ENCODE data around the gene LIPG.
"Not testable (repeated sequence)": the region's sequence is repeated elsewhere in the genome, so short reads cannot be mapped to it uniquely, and the experiment has no call there.

Gene LIPG

DNA sequence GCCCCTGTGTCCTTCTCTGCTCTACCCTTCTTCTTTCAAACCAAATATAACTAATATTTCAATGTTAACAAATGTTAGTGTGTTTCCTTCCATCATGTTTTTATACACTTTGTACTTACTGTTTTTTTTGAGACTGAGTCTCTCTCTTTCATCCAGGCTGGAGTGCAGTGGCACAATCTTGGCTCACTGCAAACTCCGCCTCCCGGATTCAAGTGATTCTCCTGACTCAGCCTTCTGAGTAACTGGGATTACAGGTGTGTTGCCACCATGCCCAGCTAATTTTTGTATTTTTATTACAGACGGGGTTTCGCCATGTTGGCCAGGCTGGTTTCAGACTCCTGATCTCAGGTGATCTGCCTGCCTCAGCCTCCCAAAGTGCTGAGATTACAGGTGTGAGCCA is 23.1 kb downstream of the LIPG start:
- H3K23ac ChIP-seq (ENCODE audit: low read depth, low read length, poor library complexity); H2BK5ac ChIP-seq (ENCODE audit: low read length); H3K4me1 ChIP-seq (ENCODE audit: control insufficient read depth in 2 of 2, insufficient read depth in 1 of 2, low read depth in 1 of 2, low read length in 2 of 2); H3K27ac ChIP-seq (replicated peaks; ENCODE audit: low read length); H2BK15ac ChIP-seq (ENCODE audit: low read length); H2BK12ac ChIP-seq (ENCODE audit: low read length); H3K4ac ChIP-seq (ENCODE audit: low read length); H3K4me2 ChIP-seq (ENCODE audit: insufficient read depth, low read length, poor library complexity, severe bottlenecking); H4K8ac ChIP-seq (ENCODE audit: low read depth, low read length); H3K4me3 ChIP-seq (ENCODE audit: low read length in 2 of 2); H2AFZ ChIP-seq (ENCODE audit: low read length); H3K79me1 ChIP-seq (ENCODE audit: low read depth, low read length); H3K9me3 ChIP-seq (replicated peaks in 1 of 2; ENCODE audit: control insufficient read depth in 2 of 2, insufficient read depth in 1 of 2, low read depth in 1 of 2, low read length in 2 of 2); DNase-seq (ENCODE audit: low spot score); H3K14ac ChIP-seq (ENCODE audit: low read length); H3K27me3 ChIP-seq (ENCODE audit: control insufficient read depth in 3 of 3, insufficient read depth in 3 of 3, low read depth in 1 of 3, low read length in 3 of 3); H4K91ac ChIP-seq (ENCODE audit: low read depth, low read length, poor library complexity); H2AK5ac ChIP-seq (ENCODE audit: low read depth, low read length); H3K9ac ChIP-seq (ENCODE audit: low read depth, low read length, poor library complexity); H3K18ac ChIP-seq (ENCODE audit: low read length); H2BK120ac ChIP-seq (ENCODE audit: low read depth, low read length): not testable (repeated sequence)
- no CpG with 5 or more reads among the region's 4 CpGs for whole genome bisulfite sequencing, 2 donors (ENCODE audit: extremely low coverage in 2 of 2, insufficient read length in 2 of 2, insufficient replicate concordance in 1 of 2)
- peaks cover 35 to 100% of the 10 kb centered on the region in 2 donors for H3K36me3 ChIP-seq (replicated peaks in 1 of 2; ENCODE audit: control insufficient read depth in 2 of 2, insufficient read depth in 2 of 2, low read length in 2 of 2)

GRCh38 chr18:49585781-49586663 is 24.2 kb downstream of the LIPG start:
- Histone ChIP-seq H3K18ac (ENCODE audit: low read length) (no peak overlapping the region), H2AFZ (ENCODE audit: low read length) (no peak overlapping the region), H2BK120ac (ENCODE audit: low read depth, low read length) (no peak overlapping the region), H3K9me3 (replicated peaks in 1 of 2; ENCODE audit: control insufficient read depth in 2 of 2, insufficient read depth in 1 of 2, low read depth in 1 of 2, low read length in 2 of 2) (peaks cover 0 to 1% of the 10 kb centered on the region in 2 donors), H3K4me2 (ENCODE audit: insufficient read depth, low read length, poor library complexity, severe bottlenecking) (no peak overlapping the region), H2BK15ac (ENCODE audit: low read length) (no peak overlapping the region), H3K9ac (ENCODE audit: low read depth, low read length, poor library complexity) (no peak overlapping the region), H2BK5ac (ENCODE audit: low read length) (no peak overlapping the region), H3K14ac (ENCODE audit: low read length) (no peak overlapping the region), H4K91ac (ENCODE audit: low read depth, low read length, poor library complexity) (no peak overlapping the region), H2BK12ac (ENCODE audit: low read length) (no peak overlapping the region), H3K27me3 (ENCODE audit: control insufficient read depth in 3 of 3, insufficient read depth in 3 of 3, low read depth in 1 of 3, low read length in 3 of 3) (no peaks in the 10 kb centered on the region), H2AK5ac (ENCODE audit: low read depth, low read length) (no peak overlapping the region), H3K79me1 (ENCODE audit: low read depth, low read length) (no peaks in the 10 kb centered on the region), H3K4me3 (ENCODE audit: low read length in 2 of 2) (no peak overlapping the region), H3K36me3 (replicated peaks in 1 of 2; ENCODE audit: control insufficient read depth in 2 of 2, insufficient read depth in 2 of 2, low read length in 2 of 2) (peaks cover 37 to 100% of the 10 kb centered on the region in 2 donors), H3K4me1 (ENCODE audit: control insufficient read depth in 2 of 2, insufficient read depth in 1 of 2, low read depth in 1 of 2, low read length in 2 of 2) (peaks cover 5 to 7% of the 10 kb centered on the region in 2 donors), H3K4ac (ENCODE audit: low read length) (no peak overlapping the region), H4K8ac (ENCODE audit: low read depth, low read length) (no peak overlapping the region), H3K23ac (ENCODE audit: low read depth, low read length, poor library complexity) (no peak overlapping the region), H3K27ac (replicated peaks; ENCODE audit: low read length) (no peak overlapping the region)
- no peak for DNase-seq (ENCODE audit: low spot score)
- WGBS, 2 donors (ENCODE audit: extremely low coverage in 2 of 2, insufficient read length in 2 of 2, insufficient replicate concordance in 1 of 2): no CpG with 5 or more reads among the region's 9 CpGs

DNA sequence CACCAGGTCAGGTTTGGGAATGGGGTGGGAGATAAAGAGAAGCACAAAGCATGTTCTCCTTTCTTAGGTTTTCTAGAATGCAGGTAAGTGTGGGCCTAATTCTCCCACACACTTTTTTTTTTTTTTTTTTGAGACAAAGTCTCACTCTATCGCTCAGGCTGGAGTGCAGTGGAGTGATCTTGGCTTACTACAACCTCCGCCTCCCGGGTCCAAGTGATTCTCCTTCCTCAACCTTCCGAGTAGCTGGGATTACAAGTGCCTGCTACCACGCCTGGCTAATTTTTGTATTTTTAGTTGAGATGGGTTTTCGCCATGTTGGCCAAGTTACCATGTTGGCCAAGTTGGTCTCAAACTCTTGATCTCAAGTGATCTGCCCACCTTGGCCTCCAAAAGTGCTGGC is 26.3 kb downstream of the LIPG start:
- Histone ChIP-seq H2BK5ac (ENCODE audit: low read length) (no peak overlapping the region), H3K9ac (ENCODE audit: low read depth, low read length, poor library complexity) (no peak overlapping the region), H3K14ac (ENCODE audit: low read length) (no peak overlapping the region), H2AK5ac (ENCODE audit: low read depth, low read length) (no peak overlapping the region), H3K4me2 (ENCODE audit: insufficient read depth, low read length, poor library complexity, severe bottlenecking) (no peak overlapping the region), H3K23ac (ENCODE audit: low read depth, low read length, poor library complexity) (no peak overlapping the region), H3K4me3 (ENCODE audit: low read length in 2 of 2) (no peak overlapping the region), H2BK12ac (ENCODE audit: low read length) (no peak overlapping the region), H2BK120ac (ENCODE audit: low read depth, low read length) (no peak overlapping the region), H2BK15ac (ENCODE audit: low read length) (no peak overlapping the region), H3K27ac (replicated peaks; ENCODE audit: low read length) (no peak overlapping the region), H2AFZ (ENCODE audit: low read length) (no peak overlapping the region), H3K9me3 (replicated peaks in 1 of 2; ENCODE audit: control insufficient read depth in 2 of 2, insufficient read depth in 1 of 2, low read depth in 1 of 2, low read length in 2 of 2) (peaks cover 0 to 1% of the 10 kb centered on the region in 2 donors), H4K91ac (ENCODE audit: low read depth, low read length, poor library complexity) (no peak overlapping the region), H3K36me3 (replicated peaks in 1 of 2; ENCODE audit: control insufficient read depth in 2 of 2, insufficient read depth in 2 of 2, low read length in 2 of 2) (peaks cover 21 to 97% of the 10 kb centered on the region in 2 donors), H3K27me3 (ENCODE audit: control insufficient read depth in 3 of 3, insufficient read depth in 3 of 3, low read depth in 1 of 3, low read length in 3 of 3) (no peaks in the 10 kb centered on the region), H4K8ac (ENCODE audit: low read depth, low read length) (no peak overlapping the region), H3K4ac (ENCODE audit: low read length) (no peak overlapping the region), H3K79me1 (ENCODE audit: low read depth, low read length) (no peaks in the 10 kb centered on the region), H3K4me1 (ENCODE audit: control insufficient read depth in 2 of 2, insufficient read depth in 1 of 2, low read depth in 1 of 2, low read length in 2 of 2) (peaks cover 5 to 7% of the 10 kb centered on the region in 2 donors), H3K18ac (ENCODE audit: low read length) (no peak overlapping the region)
- DNase-seq (ENCODE audit: low spot score): no peak
- no CpG with 5 or more reads among the region's 6 CpGs for WGBS, 2 donors (ENCODE audit: extremely low coverage in 2 of 2, insufficient read length in 2 of 2, insufficient replicate concordance in 1 of 2)

DNA sequence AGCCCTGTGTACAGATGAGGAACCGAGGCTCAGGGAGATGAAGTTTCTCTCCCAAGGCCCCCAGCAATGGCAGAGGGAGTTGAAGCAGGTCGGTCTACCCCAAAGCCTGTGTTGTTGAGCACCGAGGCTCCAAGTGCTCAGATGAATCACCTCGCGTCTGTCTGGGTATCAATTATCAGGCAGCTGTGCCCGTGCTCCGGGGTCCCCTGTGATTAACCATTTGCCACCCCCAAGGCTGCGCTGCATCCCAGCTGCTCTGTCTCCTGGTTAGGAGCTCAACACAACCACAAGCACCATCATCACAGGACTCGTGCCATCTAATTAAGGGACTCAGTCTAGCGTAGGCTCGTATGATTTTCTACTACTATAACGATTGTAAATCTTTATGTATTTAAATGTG is 27.1 kb downstream of the LIPG start:
- no CpG with 5 or more reads among the region's 12 CpGs for WGBS, 2 donors (ENCODE audit: extremely low coverage in 2 of 2, insufficient read length in 2 of 2, insufficient replicate concordance in 1 of 2)
- no peak for DNase-seq (ENCODE audit: low spot score)

More for the DNA sequence above, 27.1 kb downstream of the LIPG start:
- no peak overlapping the region for H4K91ac ChIP-seq (ENCODE audit: low read depth, low read length, poor library complexity)
- no peak overlapping the region for H3K4me3 ChIP-seq (ENCODE audit: low read length in 2 of 2)
- H2AK5ac ChIP-seq (ENCODE audit: low read depth, low read length): no peak overlapping the region
- H3K36me3 ChIP-seq (replicated peaks in 1 of 2; ENCODE audit: control insufficient read depth in 2 of 2, insufficient read depth in 2 of 2, low read length in 2 of 2): peaks cover 15 to 97% of the 10 kb centered on the region in 2 donors
- no peaks in the 10 kb centered on the region for H3K79me1 ChIP-seq (ENCODE audit: low read depth, low read length)
- H3K18ac ChIP-seq (ENCODE audit: low read length): no peak overlapping the region
- H2BK5ac ChIP-seq (ENCODE audit: low read length): no peak overlapping the region
- H4K8ac ChIP-seq (ENCODE audit: low read depth, low read length): no peak overlapping the region
- no peak overlapping the region for H2BK12ac ChIP-seq (ENCODE audit: low read length)
- H3K9me3 ChIP-seq (replicated peaks in 1 of 2; ENCODE audit: control insufficient read depth in 2 of 2, insufficient read depth in 1 of 2, low read depth in 1 of 2, low read length in 2 of 2): peaks cover 0 to 1% of the 10 kb centered on the region in 2 donors
- no peak overlapping the region for H3K14ac ChIP-seq (ENCODE audit: low read length)
- H2BK120ac ChIP-seq (ENCODE audit: low read depth, low read length): no peak overlapping the region
- H2BK15ac ChIP-seq (ENCODE audit: low read length): no peak overlapping the region
- peaks cover 5 to 7% of the 10 kb centered on the region in 2 donors for H3K4me1 ChIP-seq (ENCODE audit: control insufficient read depth in 2 of 2, insufficient read depth in 1 of 2, low read depth in 1 of 2, low read length in 2 of 2)
- H3K27me3 ChIP-seq (ENCODE audit: control insufficient read depth in 3 of 3, insufficient read depth in 3 of 3, low read depth in 1 of 3, low read length in 3 of 3): no peaks in the 10 kb centered on the region
- no peak overlapping the region for H3K27ac ChIP-seq (replicated peaks; ENCODE audit: low read length)
- no peak overlapping the region for H3K4ac ChIP-seq (ENCODE audit: low read length)
- no peak overlapping the region for H3K9ac ChIP-seq (ENCODE audit: low read depth, low read length, poor library complexity)
- H2AFZ ChIP-seq (ENCODE audit: low read length): no peak overlapping the region
- H3K23ac ChIP-seq (ENCODE audit: low read depth, low read length, poor library complexity): no peak overlapping the region
- H3K4me2 ChIP-seq (ENCODE audit: insufficient read depth, low read length, poor library complexity, severe bottlenecking): no peak overlapping the region

All from neuronal stem cell (in vitro differentiated cells).